ENCODE data around the gene ACKR3.

The ACKR3 gene

DNA sequence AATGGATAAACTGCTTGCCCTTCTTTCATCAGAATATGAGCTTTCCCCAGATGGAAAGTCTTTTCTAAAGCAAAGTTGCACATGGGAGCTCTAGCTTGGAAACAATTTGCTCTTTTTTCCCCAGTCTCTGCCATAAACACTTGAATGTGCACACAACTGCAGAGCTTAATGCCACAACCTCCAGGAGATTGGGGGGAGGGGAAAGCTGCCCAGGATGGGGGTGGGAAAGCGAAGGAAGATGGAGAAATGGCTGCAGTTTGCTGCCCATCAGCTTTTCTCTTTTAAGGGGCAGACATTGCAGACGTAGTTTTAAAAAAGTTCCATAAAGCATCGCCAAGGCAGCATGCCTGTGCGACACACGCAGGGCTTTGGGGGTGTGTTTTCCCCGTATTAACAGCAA is 1.5 kb downstream of the ACKR3 start:
- no peak for DNase-seq

- no peak for DNase-seq
Measured at GRCh38 chr2:236572482-236572881, 2.9 kb downstream of the ACKR3 start.

DNA sequence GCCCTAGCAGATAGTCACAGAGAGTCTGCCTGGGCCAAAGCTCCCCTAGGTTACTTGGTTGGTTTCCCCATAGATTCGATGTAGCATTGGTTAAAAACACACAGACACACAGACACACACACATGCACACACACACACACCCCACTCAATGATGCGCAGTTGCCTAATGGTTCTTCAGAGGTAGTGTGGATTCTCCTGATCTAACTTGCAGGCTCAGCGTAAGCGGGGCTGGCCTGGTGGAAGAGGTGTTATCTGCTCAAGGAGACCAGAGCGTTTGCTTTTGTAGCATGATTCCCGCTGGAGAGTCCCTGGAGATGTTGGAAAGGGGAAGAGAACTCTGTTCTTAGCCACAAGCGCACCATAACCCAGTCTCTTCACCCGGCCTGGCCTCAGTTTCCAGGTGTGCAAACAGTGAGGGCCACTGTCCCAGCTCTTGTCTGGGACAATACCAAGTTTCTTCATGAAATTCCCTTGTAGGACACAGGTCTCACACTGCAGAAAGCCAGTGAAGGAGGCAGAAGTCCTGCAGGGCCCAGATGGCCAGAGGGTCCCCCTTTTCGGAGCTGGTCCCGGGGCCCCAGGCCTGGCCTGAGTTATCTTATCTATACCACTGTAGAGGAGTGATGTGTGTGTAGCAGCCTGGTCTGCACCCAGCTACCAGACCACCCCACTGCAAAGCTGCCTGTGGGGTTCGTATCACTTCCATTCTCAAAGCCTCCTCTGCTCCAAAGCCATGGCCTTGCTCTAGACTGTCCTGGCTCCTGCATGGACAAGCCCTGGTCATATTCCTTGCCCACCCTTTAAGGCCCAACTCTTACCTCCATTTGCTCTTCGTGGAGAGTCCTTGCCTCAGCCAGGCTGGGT is 3.7 kb downstream of the ACKR3 start:
- no peak for DNase-seq

DNA sequence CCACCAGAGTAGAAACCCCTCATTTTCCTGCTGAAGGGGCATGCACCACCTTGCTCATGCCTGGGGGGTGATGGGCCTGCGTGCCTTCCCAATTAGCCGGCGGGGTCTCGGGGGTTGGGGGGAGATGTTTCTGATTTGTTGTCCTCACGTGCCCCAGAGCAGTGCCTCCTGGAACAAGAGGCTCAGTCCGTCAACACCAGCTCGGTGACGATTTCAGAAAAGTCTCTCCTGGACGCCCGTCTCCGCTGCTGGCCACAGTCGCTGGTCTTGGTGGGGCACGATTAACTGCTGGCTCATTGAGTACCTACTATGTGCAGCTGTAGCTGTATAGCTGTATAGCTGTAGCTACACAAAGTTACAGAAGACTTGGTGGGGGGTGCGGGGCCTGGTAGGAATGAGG is 4.4 kb downstream of the ACKR3 start:
- no peak for DNase-seq

- DNase-seq = no peak
Measured at GRCh38 chr2:236574424-236575145, 5.0 kb downstream of the ACKR3 start.

DNA sequence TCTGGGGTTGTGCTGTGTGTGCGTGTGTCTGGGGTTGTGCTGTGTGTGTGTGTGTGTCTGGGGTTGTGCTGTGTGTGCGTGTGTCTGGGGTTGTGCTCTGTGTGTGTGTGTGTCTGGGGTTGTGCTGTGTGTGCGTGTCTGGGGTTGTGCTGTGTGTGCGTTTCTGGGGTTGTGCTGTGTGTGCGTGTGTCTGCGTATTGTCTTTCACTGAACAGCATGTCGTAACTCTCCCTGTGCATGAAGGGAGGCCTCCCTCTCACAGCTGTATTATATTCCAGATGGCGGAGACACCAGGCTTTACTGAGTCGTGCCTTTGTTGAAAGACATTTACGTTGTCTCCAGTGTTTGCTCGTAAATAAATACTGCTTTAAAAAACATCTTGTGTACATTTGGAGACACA is 5.9 kb downstream of the ACKR3 start:
- DNase-seq = no peak

- no peak for DNase-seq
Measured at GRCh38 chr2:236576087-236576486, 6.5 kb downstream of the ACKR3 start.

- no peak for DNase-seq
Measured at GRCh38 chr2:236576953-236577352, 7.3 kb downstream of the ACKR3 start.

GRCh38 chr2:236577481-236578410 is 8.1 kb downstream of the ACKR3 start:
- no peak for DNase-seq

GRCh38 chr2:236578411-236578846 is 8.8 kb downstream of the ACKR3 start:
- DNase-seq = no peak

DNA sequence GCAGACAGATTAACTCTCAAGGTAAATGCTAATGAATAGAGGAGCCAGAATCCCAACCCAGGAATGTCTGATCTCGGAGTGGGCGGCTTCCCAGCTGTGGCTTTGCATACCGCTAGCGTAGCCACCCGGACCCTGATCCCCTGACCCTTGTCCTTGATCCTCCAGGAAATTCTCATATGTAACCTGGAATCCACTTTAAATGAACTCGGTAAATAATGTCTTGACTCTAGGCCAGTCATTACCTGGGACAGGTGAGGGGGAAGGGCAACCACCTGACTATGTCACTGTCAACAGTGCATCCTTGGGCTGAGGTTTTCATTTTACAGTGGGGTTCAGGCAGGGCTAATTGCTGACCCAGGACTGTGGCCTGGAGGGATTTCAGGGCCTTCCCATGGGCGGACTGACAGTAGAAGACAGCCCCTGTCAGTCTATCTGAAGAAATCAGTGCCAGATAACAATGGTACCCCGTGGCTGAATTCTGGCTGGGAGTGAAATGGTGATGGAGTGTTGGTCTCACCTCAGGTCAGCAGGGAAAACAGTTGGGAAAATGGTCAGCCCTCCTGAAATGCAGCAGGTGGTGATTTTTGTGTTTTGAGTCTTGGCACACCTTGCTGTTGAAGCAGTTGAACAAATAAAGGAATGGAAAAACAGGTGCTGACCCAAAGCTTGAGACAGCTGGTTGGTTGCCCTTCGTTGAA is 9.6 kb downstream of the ACKR3 start:
- no peak for DNase-seq

GRCh38 chr2:236579746-236580315 is 10.2 kb downstream of the ACKR3 start:
- no peak for DNase-seq

DNA sequence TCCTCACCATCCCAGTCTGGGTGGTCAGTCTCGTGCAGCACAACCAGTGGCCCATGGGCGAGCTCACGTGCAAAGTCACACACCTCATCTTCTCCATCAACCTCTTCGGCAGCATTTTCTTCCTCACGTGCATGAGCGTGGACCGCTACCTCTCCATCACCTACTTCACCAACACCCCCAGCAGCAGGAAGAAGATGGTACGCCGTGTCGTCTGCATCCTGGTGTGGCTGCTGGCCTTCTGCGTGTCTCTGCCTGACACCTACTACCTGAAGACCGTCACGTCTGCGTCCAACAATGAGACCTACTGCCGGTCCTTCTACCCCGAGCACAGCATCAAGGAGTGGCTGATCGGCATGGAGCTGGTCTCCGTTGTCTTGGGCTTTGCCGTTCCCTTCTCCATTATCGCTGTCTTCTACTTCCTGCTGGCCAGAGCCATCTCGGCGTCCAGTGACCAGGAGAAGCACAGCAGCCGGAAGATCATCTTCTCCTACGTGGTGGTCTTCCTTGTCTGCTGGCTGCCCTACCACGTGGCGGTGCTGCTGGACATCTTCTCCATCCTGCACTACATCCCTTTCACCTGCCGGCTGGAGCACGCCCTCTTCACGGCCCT is 11.2 kb downstream of the ACKR3 start:
- DNase-seq = no peak

DNA sequence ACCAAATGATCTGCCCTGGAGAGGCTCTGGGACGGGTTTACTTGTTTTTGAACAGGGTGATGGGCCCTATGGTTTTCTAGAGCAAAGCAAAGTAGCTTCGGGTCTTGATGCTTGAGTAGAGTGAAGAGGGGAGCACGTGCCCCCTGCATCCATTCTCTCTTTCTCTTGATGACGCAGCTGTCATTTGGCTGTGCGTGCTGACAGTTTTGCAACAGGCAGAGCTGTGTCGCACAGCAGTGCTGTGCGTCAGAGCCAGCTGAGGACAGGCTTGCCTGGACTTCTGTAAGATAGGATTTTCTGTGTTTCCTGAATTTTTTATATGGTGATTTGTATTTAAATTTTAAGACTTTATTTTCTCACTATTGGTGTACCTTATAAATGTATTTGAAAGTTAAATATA is 11.9 kb downstream of the ACKR3 start:
- DNase-seq = no peak

DNA sequence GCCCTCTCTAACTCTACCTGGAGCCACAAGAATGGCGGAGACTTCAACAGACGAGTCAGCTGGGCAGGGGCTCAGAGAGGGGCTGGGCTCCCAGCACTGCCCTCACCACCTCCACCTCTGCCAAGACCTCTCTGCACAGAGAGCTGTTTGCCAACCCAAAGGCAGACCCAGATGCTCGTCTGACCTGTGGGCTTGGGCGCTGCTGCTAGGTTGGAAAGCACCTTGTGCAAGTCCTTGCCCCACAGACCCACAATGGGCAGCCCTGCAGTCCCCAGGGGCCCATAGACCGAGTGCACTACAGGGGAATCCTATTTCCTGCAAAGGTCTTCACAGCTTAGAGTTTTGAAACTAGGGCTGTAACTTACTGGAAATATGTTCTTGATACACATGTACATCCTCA is 13.3 kb downstream of the ACKR3 start:
- DNase-seq = no peak

GRCh38 chr2:236583621-236584203 is 14.1 kb downstream of the ACKR3 start:
- DNase-seq = no peak

DNA sequence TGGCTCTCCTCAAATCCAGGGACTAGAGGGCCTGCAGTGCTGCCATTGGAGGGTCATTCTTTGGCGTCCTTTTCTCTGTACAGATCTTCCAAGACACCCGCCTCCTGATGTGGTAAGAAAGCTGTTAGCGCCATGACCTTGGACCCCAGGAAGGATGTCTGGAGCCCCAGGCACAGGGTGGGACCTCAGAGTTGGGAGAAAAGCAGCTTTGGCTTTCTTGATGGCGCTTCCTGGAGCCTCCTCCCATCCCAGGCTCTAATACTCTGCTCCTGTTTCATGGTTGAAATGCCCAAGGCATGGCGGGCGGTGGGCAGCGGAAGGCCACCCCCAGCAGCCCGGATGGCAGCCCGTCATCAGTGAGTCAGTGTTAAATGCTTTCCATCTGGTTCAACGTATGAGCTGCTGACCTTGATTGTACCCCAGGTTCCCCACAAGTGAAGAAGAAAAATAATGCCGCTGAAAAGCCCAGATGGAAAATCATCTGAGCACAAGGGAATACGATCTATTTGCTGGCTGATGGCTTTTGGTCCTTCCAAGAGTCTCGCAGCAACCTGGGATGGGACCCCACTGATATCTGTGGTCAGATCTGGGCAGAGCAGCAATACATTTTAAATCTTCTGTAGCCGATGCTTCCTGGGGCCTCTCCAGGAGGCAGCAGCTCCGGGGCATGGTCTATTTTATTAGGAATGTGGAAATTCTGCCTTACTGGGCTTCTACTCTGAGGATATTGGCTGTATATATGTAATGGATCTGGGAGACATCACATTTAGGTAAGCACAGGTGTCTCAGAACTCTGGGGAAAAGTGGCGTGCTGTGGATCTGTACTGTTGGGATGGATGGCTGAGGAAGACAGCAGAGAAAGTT is 15.1 kb downstream of the ACKR3 start:
- no peak for DNase-seq

DNA sequence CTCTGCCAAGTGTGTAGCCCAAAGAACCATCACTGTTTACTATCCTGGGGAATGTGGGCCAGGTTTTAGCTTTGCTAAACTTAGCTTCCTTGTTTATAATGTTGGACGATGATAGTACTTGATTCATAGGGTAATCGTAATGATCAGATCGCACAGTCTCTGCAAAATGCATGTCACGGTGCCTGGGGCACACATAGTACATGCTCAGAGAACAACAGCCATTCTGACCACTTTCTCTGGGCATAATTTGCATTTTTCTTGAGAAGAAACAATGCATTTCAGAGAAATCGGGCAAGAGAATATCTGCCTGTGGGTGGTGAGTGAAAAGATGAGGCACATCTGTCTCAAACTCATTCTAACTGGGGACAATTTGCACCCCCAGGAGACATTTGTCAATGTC is 16.3 kb downstream of the ACKR3 start:
- no peak for DNase-seq

DNA sequence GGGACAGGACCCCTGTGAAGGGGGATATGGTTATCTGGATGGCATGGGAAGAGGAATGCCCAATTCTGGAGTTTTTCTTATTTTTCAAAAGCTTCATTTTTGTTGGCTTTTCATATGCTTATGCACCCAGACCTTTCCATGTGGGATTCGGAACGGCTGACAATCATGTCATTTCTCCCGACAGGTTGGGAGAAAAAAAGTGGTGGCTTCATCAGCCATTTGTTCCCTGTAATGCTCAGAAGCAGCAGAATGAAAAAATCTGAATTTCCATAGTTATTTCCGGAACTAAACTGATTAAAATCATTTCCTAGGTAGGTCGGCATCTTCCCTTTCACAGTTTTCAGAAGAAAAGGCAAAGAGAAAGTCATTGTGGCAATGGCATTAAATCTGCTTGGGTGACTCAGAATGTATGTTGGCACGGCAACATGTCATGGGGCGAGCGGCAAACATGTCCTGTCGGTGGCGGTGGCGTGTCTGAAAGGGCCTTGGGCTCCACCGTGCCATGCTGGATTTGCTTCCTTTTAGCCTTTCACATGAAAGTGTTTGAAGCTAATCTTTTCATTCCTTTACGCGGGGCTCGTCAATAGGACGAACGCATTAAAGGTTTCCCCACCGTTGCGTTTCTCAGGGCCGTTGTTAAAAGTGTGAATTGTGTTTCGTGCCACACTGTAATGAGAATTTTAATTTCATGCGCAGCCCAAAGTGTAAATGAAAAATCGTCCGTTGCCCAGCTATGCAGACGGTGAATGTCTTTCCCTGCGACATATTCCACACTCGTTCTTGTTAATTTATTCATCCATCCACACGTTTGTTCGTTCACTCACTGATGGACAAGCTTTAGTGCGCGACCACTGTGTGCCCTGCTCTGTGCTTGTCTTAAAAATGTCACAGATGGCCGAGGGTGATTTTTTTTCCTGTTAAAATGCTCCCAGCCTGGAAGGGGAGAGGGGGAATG is 18.5 kb downstream of the ACKR3 start:
- DNase-seq = no peak

Data from NCI-H1048 (cell line).